Stimulated activated naive CD8-positive, alpha-beta T cell treated with anti-CD3 and anti-CD28 coated beads, Interleukin-15, amount 100 ng/mL, for 72 hours (primary cell): Measurements from ENCODE around the gene AIDA.

ENCODE experiments used
- ATAC-seq: fragments of 150-1000 bp; cut with Tn5 transposase; 2 replicates; pipeline ENCODE4 v1.10.0; 2021; ENCODE audit warnings: mild to moderate bottlenecking, moderate library complexity
- DNase-seq, 2 donors: peaks; one replicate each; pipeline ENCODE4 v3.0.0; 2021 to 2022
- H3K27ac Mint-ChIP-seq, 2 donors: one replicate each; pipeline ENCODE4 v1.8.0; 2022; ENCODE audit warnings: mild to moderate bottlenecking in 2 of 2, mixed read lengths in 2 of 2, moderate library complexity in 2 of 2
- H3K27me3 Mint-ChIP-seq: one replicate; pipeline ENCODE4 v1.8.0; 2022; ENCODE audit warnings: mixed read lengths
- H3K4me1 Mint-ChIP-seq: one replicate; pipeline ENCODE4 v1.8.0; 2022; ENCODE audit warnings: mild to moderate bottlenecking, mixed read lengths
- H3K4me3 Mint-ChIP-seq, 2 donors: one replicate each; pipeline ENCODE4 v1.8.0; 2022; ENCODE audit warnings: mild to moderate bottlenecking in 2 of 2, mixed read lengths in 2 of 2, moderate library complexity in 1 of 2
- H3K9me3 Mint-ChIP-seq, 2 donors: one replicate each; pipeline ENCODE4 v1.8.0; 2022; ENCODE audit warnings: mixed read lengths in 2 of 2

The AIDA gene

GRCh38 chr1:222641269-222641948 lies 70.9 kb downstream of the AIDA start:
- no peak for DNase-seq
- Mint-ChIP-seq H3K27me3 (no peaks in the 10 kb centered on the region), H3K9me3 (no peaks in the 10 kb centered on the region), H3K27ac (peak overlapping the region in 1 of 2 donors; percentile 20), H3K4me1 (peaks cover 7% of the 10 kb centered on the region), H3K4me3 (no peak overlapping the region)
- no peak for ATAC-seq

- Mint-ChIP-seq H3K27me3 (no peaks in the 10 kb centered on the region), H3K4me3 (no peak overlapping the region)
- peak; percentile 55 to 71 for DNase-seq
Observed at GRCh38 chr1:222634180-222635013, 77.9 kb downstream of the AIDA start.

GRCh38 chr1:222632749-222633148 lies 79.5 kb downstream of the AIDA start:
- Mint-ChIP-seq H3K4me1 (peaks cover 22% of the 10 kb centered on the region), H3K27me3 (no peaks in the 10 kb centered on the region), H3K4me3 (no peak overlapping the region), H3K9me3 (no peaks in the 10 kb centered on the region), H3K27ac (no peak overlapping the region)
- ATAC-seq (no peak), DNase-seq (no peak)

More at GRCh38 chr1:222634180-222635013, 77.9 kb downstream of the AIDA start:
- H3K4me1 Mint-ChIP-seq: peaks cover 22% of the 10 kb centered on the region
- H3K27ac Mint-ChIP-seq: no peak overlapping the region
- no peaks in the 10 kb centered on the region for H3K9me3 Mint-ChIP-seq
- peak; percentile 78 for ATAC-seq

GRCh38 chr1:222631611-222632208 lies 80.6 kb downstream of the AIDA start:
- no peaks in the 10 kb centered on the region for H3K9me3 Mint-ChIP-seq
- peak overlapping the region in 1 of 2 donors; percentile 54 for H3K27ac Mint-ChIP-seq
- H3K4me1 Mint-ChIP-seq: peaks cover 22% of the 10 kb centered on the region
- H3K4me3 Mint-ChIP-seq: no peak overlapping the region
- no peak for DNase-seq
- ATAC-seq: no peak
- H3K27me3 Mint-ChIP-seq: no peaks in the 10 kb centered on the region

GRCh38 chr1:222629921-222630535 lies 82.3 kb downstream of the AIDA start:
- H3K27ac Mint-ChIP-seq: peak overlapping the region in 1 of 2 donors; percentile 45
- H3K4me3 Mint-ChIP-seq: no peak overlapping the region
- DNase-seq (no peak), ATAC-seq (no peak)
- H3K27me3 Mint-ChIP-seq: no peaks in the 10 kb centered on the region
- H3K4me1 Mint-ChIP-seq: peaks cover 22% of the 10 kb centered on the region
- H3K9me3 Mint-ChIP-seq: no peaks in the 10 kb centered on the region

GRCh38 chr1:222627232-222627631 lies 85.1 kb downstream of the AIDA start:
- ATAC-seq (no peak), DNase-seq (no peak)
- H3K9me3 Mint-ChIP-seq: no peaks in the 10 kb centered on the region
- peak overlapping the region in 1 of 2 donors; percentile 23 for H3K27ac Mint-ChIP-seq
- no peaks in the 10 kb centered on the region for H3K27me3 Mint-ChIP-seq
- H3K4me1 Mint-ChIP-seq: peaks cover 9% of the 10 kb centered on the region
- no peak overlapping the region for H3K4me3 Mint-ChIP-seq

GRCh38 chr1:222624214-222624613 lies 88.1 kb downstream of the AIDA start:
- ATAC-seq: no peak
- Mint-ChIP-seq H3K4me3 (no peak overlapping the region), H3K27me3 (no peaks in the 10 kb centered on the region), H3K4me1 (peaks cover 25% of the 10 kb centered on the region), H3K27ac (no peak overlapping the region), H3K9me3 (no peaks in the 10 kb centered on the region)
- no peak for DNase-seq

- DNase-seq: no peak
- no peak for ATAC-seq
- Mint-ChIP-seq H3K27ac (no peak overlapping the region), H3K27me3 (no peaks in the 10 kb centered on the region), H3K4me1 (peaks cover 32% of the 10 kb centered on the region), H3K9me3 (no peaks in the 10 kb centered on the region), H3K4me3 (no peak overlapping the region)
Observed at GRCh38 chr1:222623458-222623857, 88.8 kb downstream of the AIDA start.

GRCh38 chr1:222622765-222623164 lies 89.5 kb downstream of the AIDA start:
- ATAC-seq: no peak
- H3K4me3 Mint-ChIP-seq: no peak overlapping the region
- no peak overlapping the region for H3K27ac Mint-ChIP-seq
- no peaks in the 10 kb centered on the region for H3K9me3 Mint-ChIP-seq
- DNase-seq: no peak
- H3K4me1 Mint-ChIP-seq: peaks cover 32% of the 10 kb centered on the region
- no peaks in the 10 kb centered on the region for H3K27me3 Mint-ChIP-seq

GRCh38 chr1:222620566-222620965 lies 91.7 kb downstream of the AIDA start:
- Mint-ChIP-seq H3K27ac (no peak overlapping the region), H3K4me3 (no peak overlapping the region), H3K4me1 (peaks cover 39% of the 10 kb centered on the region), H3K27me3 (peaks cover 8% of the 10 kb centered on the region), H3K9me3 (no peaks in the 10 kb centered on the region)
- ATAC-seq: no peak
- no peak for DNase-seq

- DNase-seq: no peak
- H3K4me3 Mint-ChIP-seq: peak overlapping the region; percentile 83 to 86
Observed at GRCh38 chr1:222618880-222619596, 93.3 kb downstream of the AIDA start.

More at GRCh38 chr1:222618880-222619596, 93.3 kb downstream of the AIDA start:
- H3K9me3 Mint-ChIP-seq: no peaks in the 10 kb centered on the region
- H3K27ac Mint-ChIP-seq: peak overlapping the region; percentile 29 to 79
- no peak for ATAC-seq
- H3K27me3 Mint-ChIP-seq: peaks cover 22% of the 10 kb centered on the region
- peaks cover 39% of the 10 kb centered on the region for H3K4me1 Mint-ChIP-seq
